ENCODE results near the gene MAML3. TPM values are rescaled to one million over a fixed set of nuclear protein-coding genes. Genes with fewer than 3 reads are reported as not detected.

The MAML3 gene
- polyA plus RNA-seq, 1 donor (not counting 4 experiments of a cell fraction or from before 2014, with no cell fraction given) = 0.68 TPM

- no peaks in the 10 kb centered on the region for H3K9me1 ChIP-seq (ENCODE audit: control insufficient read depth, extremely low read depth, insufficient read depth, low read length)
- no peak overlapping the region for H3K9ac ChIP-seq (ENCODE audit: control insufficient read depth, extremely low read depth, insufficient read depth, low read length)
- no peak overlapping the region for H3K4me2 ChIP-seq (ENCODE audit: control insufficient read depth, extremely low read depth, insufficient read depth, low read depth, low read length)
- H3K27me3 ChIP-seq (ENCODE audit: control insufficient read depth, extremely low read depth, insufficient read depth, low read length) = peaks cover 2% of the 10 kb centered on the region
- H3K4me1 ChIP-seq (ENCODE audit: control insufficient read depth, extremely low read depth, insufficient read depth, low read length) = no peaks in the 10 kb centered on the region
- TF ChIP-seq, protein P1, sequence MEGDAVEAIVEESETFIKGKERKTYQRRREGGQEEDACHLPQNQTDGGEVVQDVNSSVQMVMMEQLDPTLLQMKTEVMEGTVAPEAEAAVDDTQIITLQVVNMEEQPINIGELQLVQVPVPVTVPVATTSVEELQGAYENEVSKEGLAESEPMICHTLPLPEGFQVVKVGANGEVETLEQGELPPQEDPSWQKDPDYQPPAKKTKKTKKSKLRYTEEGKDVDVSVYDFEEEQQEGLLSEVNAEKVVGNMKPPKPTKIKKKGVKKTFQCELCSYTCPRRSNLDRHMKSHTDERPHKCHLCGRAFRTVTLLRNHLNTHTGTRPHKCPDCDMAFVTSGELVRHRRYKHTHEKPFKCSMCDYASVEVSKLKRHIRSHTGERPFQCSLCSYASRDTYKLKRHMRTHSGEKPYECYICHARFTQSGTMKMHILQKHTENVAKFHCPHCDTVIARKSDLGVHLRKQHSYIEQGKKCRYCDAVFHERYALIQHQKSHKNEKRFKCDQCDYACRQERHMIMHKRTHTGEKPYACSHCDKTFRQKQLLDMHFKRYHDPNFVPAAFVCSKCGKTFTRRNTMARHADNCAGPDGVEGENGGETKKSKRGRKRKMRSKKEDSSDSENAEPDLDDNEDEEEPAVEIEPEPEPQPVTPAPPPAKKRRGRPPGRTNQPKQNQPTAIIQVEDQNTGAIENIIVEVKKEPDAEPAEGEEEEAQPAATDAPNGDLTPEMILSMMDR (optimal IDR thresholded peaks at IDR 0.05 in 1 of 3, IDR thresholded peaks at IDR 0.05 in 1 of 3, conservative IDR thresholded peaks at IDR 0.05 in 1 of 3; ENCODE audit: extremely low read depth in 1 of 3, insufficient read depth in 2 of 3, low read length in 3 of 3) = no peak
- TF ChIP-seq EZH2 (IDR thresholded peaks at IDR 0.05; ENCODE audit: low read length) = no peak
- no peaks in the 10 kb centered on the region for H3K9me3 ChIP-seq (ENCODE audit: control insufficient read depth, low read depth, low read length)
- no peak overlapping the region for H2AFZ ChIP-seq (ENCODE audit: control insufficient read depth, low read length)
- H3K36me3 ChIP-seq (ENCODE audit: control insufficient read depth in 2 of 2, extremely low read depth in 1 of 2, insufficient read depth in 2 of 2, low read length in 2 of 2) = no peaks in the 10 kb centered on the region
- H3K4me3 ChIP-seq (ENCODE audit: control insufficient read depth in 2 of 3, extremely low read depth in 1 of 3, insufficient read depth in 2 of 3, low read depth in 1 of 3, low read length in 3 of 3) = no peak overlapping the region
- H3K79me2 ChIP-seq (ENCODE audit: control insufficient read depth, insufficient read depth, low read length) = no peaks in the 10 kb centered on the region
- DNase-seq (ENCODE audit: low read depth, low spot score) (no peak), FAIRE-seq (no peak)
- H3K27ac ChIP-seq (ENCODE audit: control insufficient read depth, insufficient read depth, low read length) = no peak overlapping the region
- dilution Hi-C loops (cut with MboI; ENCODE audit: extremely low pct_ligation_motif_present, low sequenced_read_pairs) = no loop called here
- no peaks in the 10 kb centered on the region for H4K20me1 ChIP-seq (ENCODE audit: control insufficient read depth, extremely low read depth, insufficient read depth, low read length)
Measured at GRCh38 chr4:139965789-139966188, 188.2 kb downstream of the MAML3 start.

GRCh38 chr4:139963708-139964107 is 190.3 kb downstream of the MAML3 start:
- Histone ChIP-seq H3K9me1 (ENCODE audit: control insufficient read depth, extremely low read depth, insufficient read depth, low read length) (no peaks in the 10 kb centered on the region), H3K27ac (ENCODE audit: control insufficient read depth, insufficient read depth, low read length) (no peak overlapping the region), H4K20me1 (ENCODE audit: control insufficient read depth, extremely low read depth, insufficient read depth, low read length) (no peaks in the 10 kb centered on the region), H3K4me1 (ENCODE audit: control insufficient read depth, extremely low read depth, insufficient read depth, low read length) (no peaks in the 10 kb centered on the region), H3K27me3 (ENCODE audit: control insufficient read depth, extremely low read depth, insufficient read depth, low read length) (peaks cover 14% of the 10 kb centered on the region), H3K4me2 (ENCODE audit: control insufficient read depth, extremely low read depth, insufficient read depth, low read depth, low read length) (no peak overlapping the region), H3K9ac (ENCODE audit: control insufficient read depth, extremely low read depth, insufficient read depth, low read length) (no peak overlapping the region), H2AFZ (ENCODE audit: control insufficient read depth, low read length) (no peak overlapping the region), H3K4me3 (ENCODE audit: control insufficient read depth in 2 of 3, extremely low read depth in 1 of 3, insufficient read depth in 2 of 3, low read depth in 1 of 3, low read length in 3 of 3) (no peak overlapping the region), H3K79me2 (ENCODE audit: control insufficient read depth, insufficient read depth, low read length) (no peaks in the 10 kb centered on the region), H3K9me3 (ENCODE audit: control insufficient read depth, low read depth, low read length) (no peaks in the 10 kb centered on the region), H3K36me3 (ENCODE audit: control insufficient read depth in 2 of 2, extremely low read depth in 1 of 2, insufficient read depth in 2 of 2, low read length in 2 of 2) (no peaks in the 10 kb centered on the region)
- no peak for FAIRE-seq
- DNase-seq (ENCODE audit: low read depth, low spot score) = no peak
- no peak for TF ChIP-seq EZH2 (IDR thresholded peaks at IDR 0.05; ENCODE audit: low read length)
- TF ChIP-seq, protein P1 (optimal IDR thresholded peaks at IDR 0.05 in 1 of 3, IDR thresholded peaks at IDR 0.05 in 1 of 3, conservative IDR thresholded peaks at IDR 0.05 in 1 of 3; ENCODE audit: extremely low read depth in 1 of 3, insufficient read depth in 2 of 3, low read length in 3 of 3) = no peak
- dilution Hi-C loops (cut with MboI; ENCODE audit: extremely low pct_ligation_motif_present, low sequenced_read_pairs) = no loop called here
